ENCODE data around the gene LARGE1.

The LARGE1 gene

DNA sequence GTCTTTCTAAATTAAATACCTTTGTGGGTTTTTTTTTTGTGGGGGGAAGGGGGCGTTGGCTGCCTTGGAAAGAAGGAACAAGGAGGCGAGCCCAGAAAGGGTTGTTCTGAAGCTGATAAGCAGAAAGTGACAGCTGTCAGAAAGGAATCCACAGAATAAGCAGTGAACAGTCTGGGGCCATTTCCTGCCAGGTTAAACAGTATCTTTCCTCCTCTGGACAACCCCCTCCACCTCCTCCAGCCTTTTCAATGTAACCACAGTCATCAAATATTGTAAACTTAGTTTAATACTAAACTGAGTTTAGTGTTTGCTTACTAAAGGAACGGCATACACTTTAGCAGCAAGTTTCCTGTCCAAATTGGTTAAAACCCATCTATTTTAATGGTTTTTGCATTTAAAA, 590.9 kb downstream of the LARGE1 start:
- no peak for DNase-seq

DNA sequence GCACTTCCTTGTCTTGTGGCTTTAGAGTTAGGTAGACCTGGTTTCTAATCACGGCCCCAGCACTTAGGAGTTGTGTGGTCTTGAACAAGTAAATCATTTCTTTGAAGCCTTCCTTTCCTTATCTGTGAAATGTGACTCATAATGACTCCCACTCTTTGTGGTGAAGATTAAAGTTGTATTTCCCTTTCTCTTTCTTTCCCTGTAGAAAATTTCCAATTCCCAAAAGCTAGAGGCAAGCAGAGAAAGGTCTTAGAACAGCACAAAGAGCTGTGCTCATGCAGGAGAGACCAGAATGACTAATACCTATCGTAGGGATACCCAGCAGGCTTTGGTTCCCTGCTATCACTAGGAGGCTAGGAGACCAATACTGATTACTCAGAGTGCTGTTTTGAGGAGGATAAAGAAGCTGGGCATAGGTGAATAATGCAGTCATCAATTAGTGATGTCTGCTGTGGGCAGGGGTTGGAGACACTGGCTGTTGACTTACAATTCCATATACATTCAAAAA, 591.4 kb downstream of the LARGE1 start:
- DNase-seq, result no peak

DNA sequence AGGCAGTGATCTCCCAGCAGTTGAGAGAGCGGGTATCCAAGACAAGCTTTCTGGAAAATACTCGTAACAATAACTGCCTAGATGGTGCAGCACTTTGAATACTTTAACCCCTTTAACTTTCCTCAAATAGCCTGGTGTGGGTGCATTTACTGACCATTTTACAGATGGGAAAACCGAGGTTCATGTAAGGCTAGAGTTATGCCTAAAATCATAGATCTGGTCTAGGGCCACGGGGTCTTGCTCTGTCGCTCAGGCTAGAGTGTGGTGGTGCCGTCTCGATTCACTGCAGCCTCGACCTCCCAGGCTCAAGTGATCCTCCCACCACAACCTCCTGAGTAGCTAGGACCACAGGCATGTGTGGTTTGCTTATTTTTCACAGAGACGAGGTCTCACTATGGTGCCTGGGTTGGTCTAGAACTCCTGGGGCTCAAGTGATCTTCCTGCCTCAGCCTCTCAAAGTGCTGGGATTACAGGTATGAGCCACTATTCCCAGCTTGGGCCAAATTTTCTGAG, 592.9 kb downstream of the LARGE1 start:
- DNase-seq, result no peak

DNA sequence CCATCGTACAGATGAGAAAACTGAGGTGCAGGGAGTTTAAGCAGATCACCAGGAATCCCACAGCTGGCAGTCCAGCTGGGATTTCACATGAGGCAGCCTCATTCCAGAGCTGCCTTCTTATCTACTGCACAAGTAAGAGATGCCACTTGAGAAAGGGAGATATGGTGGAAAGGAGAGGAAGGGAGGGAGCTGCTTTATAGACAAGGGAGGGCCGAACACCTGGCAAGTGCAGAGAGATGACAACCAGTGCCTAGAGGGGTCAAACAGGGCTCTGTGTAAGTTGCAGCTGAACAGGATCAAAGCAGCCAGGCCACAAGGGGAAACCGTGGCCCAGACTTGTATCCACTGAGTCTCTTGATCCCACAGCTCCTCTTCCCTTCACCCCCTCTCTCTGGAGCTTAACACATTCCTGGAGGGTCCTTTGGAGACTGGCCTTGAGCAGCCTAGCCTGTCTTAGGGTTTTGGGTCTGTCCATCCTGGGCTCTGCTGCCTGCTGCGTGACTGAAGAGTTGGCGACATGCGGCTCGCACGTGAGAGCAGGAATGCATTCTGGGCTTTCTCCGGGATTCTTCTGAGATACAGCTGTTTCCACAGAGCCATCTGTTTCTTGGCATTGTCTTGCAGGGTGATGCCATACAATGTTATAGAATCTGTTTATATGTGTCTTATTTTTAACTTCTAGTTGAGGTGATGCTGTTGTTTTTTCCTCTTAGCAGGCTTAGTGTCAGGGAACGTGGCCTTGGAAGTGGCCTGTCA, 593.6 kb downstream of the LARGE1 start:
- DNase-seq, result no peak

DNA sequence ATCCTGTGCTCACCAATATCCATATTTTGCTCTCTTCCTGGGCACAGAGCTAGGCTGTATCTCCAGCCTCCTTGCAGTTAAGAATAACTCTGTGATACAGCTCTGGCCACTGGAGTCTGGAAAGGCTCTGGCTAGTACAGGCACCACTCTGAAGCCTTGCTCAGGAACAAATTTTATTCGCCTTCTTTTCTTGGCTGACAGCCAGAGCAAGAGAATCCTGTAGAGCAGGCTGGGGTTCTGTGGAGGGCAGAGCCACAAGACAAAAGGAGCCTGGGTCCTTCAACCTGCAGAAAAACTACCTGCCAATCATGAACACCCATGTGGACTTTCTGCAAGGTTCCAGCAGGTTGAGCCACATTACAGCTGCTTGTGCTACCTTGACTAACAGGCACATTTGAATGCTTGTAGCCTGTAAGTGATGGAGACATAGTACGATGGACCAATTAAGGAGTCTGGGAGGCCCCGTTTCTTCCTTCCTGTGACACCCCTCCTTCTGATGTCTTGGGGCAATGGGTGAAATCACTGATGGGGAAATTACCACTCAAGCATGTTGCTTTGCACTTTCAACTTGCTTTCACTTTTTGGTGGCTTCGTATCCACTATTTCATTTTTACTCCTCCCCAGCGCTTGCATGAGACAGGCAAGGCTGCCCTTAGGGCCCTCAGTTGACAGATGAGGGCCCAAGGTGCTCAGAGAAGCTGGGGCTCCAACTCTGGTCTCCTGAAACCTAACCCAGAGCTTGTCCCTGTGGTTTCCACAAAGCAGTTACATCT, 594.9 kb downstream of the LARGE1 start:
- DNase-seq, result no peak

DNA sequence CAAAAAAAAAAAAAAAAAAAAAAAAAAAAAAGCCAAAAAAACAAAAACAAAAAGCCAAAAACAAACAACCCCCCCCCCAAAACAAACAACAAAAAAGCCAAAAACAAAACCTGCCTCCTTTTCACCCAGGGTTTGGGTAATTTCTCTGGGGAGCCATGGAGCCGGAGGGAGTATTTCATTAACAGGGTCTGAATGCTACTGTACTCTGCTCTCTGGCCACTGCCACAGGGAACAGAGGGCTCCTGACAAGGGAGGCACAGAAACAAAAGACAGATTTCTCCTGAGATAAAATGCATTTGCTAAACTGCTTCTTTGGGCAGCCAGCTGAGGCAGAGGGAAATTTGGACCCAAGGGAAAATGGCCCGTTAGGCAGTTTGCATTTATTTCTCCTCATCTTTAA, 596.0 kb downstream of the LARGE1 start:
- no peak for DNase-seq

DNA sequence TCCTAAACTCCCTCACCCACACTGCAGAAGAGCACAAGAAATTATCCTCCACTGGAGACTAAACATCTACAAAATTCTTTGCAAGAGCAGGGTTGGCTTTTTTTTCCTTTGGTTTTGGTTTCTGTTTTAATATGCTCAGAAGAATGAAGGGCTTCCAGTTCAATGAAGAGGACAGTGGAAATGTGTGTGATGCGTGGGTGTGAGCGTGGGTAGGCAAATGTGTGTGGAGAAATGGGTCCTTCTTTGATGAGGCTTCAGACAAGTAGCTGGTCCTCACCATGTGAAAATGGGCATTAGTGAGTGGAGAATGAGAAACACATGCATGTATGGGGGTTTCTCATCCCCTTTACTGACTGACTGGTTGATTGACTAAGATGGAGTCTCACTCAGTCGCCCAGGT, 598.8 kb downstream of the LARGE1 start:
- no peak for DNase-seq

DNA sequence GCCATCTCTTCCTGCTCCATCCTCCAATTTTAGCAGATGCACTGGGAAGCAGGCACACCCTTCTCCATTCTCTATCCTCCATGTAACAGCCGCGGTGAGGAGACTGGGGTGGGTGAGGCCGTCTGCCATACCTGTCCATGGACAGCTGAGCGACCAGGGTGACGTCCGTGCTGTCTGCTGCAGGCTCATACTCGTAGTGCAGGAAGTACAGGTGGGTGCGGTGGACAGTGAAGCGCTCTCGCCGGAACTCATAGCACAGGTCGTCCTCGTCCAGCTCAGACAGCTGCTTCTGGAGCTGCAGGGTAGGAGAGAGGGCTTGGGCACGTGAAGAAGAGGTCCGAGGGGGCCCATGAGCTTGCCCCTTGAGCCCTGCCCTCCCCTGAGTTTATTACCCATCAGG, 604.3 kb downstream of the LARGE1 start:
- no peak for DNase-seq

DNA sequence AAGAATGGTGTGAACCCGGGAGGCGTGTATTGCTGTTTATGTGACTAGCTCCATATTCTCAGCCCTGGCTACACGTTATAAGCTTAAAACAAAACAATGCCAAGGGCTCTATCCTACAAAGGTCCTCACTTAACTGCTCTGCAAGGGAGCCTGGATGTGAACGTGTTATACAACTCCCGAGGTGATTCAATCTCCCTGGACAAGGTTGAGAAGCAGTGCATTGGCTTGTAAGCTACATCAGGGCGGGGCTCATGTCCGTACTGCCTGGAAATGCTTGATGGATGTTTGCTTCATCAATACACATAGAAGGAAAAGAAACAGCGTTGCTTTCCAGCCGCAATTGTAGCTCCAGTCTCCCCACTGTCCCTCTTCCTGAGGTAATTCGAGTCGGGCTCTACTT, 605.2 kb downstream of the LARGE1 start:
- no peak for DNase-seq

DNA sequence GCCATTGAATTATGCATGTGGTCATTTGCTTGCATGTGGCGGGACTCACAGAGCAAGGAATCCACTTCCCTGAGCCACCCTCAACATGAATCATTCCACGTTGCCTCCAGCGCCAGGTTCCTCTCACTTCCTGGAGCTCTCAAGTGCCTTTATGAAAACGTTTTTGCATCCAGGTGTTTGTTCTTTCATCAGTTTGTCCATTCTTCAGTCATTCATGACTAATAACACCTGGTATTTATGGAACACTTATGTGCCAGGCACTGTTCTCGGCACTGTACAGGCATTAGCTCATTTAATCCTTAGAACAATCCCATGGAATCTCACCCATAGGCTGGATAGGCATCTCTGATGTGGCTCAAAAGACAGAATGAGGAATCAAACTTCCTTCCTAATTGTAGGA, 606.0 kb downstream of the LARGE1 start:
- DNase-seq, result no peak

DNA sequence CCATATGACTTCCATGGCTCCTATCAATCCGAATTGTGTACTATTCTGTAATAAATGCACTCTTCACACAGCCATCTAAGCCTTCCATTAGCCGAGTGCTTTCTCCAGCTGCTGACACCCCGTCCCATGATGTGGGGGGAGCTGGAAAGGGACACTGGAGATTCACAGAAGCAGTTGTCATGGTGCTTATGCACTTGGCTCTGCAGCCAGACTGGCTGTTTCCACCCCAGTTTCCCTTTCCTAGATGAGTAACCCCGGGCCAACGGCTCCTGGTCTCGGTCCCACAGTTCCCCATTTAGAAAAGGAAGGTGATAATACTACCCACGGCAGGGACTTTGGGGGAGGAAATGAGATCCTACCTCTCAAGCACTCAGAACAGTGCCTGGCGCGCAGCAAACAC, 617.2 kb downstream of the LARGE1 start:
- DNase-seq, result no peak

DNA sequence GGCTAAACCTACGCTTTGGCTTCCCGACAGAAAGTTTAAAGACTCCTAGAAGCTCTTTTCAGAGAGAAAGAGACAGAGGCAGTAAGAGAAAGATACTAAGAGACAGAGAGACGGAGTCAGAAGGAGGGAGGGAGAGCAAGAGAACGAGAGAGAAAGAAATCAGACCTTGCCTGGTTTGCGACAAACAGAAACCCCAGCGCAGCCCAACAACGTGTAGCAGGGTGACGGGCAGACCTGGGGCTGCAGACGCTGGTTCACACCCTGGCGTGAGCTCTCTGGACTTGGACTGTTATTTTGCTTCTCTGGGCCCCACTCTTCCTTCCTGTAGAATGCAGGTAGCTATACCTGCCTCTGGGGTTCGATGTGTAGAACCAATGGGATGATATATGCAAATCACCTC, 617.7 kb downstream of the LARGE1 start:
- no peak for DNase-seq

DNA sequence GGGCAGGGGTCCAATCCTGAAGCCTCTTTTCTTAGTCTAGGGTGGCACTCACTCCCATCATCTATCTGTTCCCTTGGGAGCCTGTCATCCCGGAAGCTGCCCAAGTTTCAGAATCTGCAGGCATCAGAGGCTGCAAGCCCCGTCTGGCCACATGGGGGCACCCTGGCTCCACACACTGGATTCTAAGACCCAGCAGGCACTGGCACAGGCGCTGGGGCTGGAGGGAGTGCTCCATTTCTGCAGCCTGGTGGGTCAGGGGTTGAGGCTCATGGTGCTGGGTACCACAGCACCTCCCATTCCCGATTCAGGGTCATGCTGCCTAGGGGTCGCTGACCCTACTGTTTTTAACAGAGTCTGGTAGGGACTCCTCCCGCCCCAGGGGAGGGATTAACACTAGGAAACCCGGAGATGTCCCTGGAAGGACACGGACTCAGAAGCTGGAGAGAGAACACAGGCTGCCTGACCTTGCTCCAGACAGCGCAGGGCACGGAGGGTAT, 618.2 kb downstream of the LARGE1 start:
- DNase-seq, result peak; percentile 83

DNA sequence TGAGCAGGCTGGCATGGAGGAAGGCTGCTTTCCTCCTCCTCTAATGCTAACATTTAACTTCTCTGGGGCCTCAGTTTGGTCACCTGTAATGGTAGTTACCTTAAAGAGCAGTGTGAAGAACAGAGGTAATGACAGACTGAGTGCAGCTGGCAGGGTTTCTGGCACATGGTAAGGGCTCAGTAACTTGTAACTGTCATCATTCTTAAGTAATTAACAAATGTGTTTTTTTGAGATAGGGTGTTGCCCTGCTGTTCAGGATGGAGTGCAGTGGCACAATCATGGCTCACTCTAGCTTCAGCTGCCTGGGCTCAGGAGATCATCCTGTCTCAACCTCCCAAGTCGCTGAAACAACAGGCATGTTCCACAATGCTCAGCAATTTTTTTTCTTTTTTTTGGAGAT, 620.1 kb downstream of the LARGE1 start:
- no peak for DNase-seq

DNA sequence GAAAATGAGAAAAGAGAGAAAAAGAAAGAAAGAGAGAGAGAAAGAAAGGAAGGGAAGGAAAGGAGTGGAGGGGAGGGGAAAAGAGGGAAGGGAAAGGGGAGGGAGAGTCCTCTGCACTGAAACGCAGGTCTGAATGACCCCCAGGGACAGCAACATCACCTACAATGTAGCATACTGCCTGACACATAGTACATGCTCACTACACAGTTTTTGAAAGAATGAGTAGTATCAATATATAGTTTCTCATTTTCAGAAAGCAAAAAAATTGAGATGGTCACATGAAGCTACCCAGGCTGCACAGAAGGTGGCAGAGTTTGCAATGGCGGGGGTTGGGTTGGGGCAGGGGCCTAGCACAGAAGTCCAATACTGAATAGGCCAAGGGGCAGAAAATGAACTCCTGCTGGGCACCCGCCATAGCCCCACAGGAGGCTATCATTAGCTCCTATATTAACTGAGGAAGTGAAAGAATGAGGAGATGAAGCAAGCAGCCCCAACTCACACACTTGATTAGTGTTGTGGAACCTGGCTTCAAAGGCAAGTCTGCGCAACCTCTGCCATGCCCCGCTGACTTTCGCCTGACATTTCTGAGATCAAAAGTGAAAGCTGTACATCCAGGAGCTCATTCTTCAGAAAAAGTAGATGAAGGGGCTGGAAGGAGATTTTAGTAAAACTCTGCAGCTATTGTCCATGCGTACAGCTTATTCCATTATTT, 620.9 kb downstream of the LARGE1 start:
- peak; percentile 46 for DNase-seq

DNA sequence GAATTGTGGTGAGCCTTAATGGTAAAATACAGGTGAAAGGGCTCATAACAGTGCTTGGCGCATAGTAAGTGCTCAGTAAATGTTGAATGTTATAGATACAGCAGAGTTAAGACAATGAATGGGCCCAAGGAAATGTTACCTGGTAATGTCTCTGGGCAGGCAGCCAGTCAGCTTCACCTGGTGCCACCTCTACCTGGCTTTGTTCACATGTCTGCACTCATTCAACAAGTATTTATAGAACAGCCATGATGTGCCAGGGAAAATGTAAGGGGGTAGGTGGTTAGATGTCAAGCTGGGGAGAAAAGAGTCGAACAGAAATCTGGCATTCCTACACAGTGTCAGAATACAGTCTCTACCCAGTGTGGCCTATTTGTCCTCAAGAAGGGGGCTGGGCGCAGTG, 623.3 kb downstream of the LARGE1 start:
- DNase-seq, result no peak

DNA sequence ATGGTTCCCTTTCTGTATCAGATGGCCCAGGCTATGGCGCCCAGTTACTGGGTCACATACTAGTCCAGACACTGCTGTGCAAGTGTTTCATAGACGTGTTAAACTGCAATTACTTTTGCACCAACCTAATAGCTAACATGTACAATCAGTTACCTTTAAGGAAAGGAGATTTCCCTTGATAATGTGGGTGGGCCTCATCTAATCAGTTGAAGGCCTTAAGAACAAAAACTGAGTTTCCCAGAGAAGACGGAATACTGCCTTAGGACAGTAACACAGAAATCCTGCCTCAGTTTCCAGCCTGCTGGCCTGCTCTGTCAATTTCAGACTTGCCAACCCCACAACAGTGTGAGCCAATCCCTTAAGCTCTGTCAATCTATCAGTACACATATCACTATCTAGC, 632.2 kb downstream of the LARGE1 start:
- no peak for DNase-seq

DNA sequence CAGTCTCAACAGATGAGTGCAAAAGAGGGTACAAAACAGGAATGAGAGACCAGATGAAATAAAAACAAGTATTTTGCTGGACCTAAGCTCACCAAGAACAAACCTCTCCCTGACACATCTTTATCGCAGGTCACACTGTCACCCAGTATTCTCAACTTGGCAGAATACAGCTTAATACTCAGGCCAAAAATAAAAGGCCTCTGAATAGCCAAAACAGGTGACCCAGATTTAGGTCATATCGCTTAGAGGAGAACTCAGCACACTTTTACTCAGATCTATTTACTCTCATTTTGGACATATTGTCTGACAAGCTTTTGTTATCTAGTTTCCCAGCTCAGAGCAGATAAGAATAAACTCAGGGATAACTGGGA, 645.2 kb downstream of the LARGE1 start:
- DNase-seq, result no peak

DNA sequence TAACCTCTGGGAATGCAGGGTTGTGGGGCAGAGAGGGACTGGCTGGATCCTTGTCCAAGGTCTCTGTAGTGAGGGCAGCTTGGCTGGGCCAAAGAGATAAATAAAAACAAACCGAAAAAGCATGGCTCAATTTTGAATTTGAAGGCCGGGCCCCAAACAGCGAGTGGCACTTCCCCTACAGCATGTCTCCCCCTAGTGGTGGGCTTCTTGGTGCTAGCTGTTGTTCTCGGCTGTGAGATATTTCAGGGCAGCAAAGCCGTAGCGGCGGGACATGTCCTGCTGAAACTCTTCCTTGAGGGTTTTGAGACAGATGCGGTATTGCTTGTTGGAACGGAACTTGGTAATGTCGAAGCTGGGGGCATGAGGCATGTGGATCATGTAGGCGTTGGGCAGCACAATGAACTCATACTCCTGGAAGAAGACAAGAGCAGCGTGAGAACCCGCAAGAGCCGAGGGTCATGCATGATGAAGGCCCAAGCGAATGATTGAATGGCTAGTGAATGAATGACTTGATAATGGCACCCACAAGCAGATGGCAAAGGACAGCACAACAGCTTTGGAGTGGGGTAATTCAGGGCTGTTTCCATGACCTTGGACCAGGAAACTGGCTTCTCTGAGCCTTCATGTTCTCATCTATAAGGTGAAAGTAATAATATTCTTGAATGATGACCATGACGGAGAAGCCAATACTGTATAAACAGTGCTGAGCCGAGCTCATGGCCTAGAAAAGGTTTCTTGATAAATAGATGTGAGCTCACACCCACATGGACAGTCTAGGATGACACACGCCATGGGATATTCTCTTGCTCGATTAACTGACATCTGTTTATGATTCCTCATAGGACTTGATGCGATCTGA, 645.8 kb downstream of the LARGE1 start:
- no peak for DNase-seq

DNA sequence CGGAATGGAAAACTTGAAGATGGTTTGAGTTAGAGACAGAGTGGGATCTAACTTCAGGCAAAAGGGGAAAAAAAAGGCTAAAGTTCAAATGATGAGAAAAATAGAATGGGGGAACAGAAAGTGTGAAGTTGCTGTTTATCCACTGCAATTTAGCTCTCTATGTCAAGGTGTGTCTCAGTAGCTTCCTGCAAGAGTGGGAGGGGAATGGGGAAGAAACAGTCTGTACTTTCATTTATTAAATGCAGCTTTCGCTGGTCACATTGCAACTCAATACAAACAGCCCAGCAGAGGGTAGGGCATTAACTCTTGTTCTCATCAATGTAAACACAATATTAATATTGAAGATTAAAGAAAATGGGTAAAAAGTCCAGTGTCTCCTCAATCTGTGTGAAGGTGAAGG, 647.4 kb downstream of the LARGE1 start:
- DNase-seq, result no peak

DNA sequence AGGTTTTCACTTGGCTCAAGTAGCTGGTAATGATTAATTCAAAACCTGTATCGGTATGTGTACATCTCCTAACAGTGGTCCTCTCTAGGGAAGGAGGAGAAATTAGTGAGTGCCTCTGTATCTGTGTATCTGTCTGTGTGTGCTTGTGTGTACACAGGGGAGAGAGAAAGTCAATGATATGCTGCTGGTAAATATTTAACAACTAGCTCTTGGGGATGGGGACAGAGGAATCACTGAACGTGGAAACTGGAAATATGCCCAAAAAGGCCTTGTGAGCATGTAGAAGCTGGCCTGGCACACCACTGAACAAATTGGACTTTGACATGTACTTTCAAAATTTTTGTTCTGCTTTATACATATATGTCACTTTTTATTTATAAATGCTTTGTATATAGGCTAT, 648.1 kb downstream of the LARGE1 start:
- no peak for DNase-seq

DNA sequence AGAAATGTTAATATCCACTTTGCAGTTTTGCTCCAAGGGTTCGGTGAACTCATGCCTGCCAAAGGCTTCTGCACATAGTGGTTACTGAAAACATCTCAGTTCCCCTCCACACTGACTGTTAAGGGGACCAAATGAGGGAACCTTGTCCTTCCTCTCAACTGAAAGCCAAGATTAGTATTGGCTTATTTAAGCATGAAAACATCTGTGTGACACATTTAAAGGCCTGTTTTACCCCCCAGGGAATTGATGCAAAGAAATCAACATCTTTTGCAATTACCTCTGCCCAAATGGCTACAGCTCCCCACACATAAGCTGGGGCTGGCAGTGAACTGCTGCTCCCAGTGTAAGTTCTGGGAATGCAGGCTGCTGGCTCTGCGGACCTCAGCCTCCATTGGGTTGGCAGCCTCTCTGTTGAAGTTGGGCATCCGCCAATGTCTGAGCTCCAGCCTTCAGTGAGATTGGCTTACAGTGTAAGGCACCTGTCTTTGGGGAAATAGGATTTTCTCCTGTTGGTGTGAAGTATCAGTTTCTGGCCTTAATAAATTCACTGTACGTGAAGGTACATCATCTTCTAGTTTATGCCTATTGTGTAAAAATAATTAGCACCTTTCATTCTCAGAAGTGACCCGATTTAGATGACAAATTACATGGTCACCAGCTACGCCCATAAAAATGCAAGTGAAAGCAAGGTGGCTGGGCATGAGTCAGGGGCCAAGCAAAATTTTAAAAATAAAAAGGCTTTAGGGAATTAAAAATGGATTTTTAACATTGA, 648.7 kb downstream of the LARGE1 start:
- DNase-seq, result peak; percentile 88

Measured in femur (tissue), 1 donor.